HG03520 (cell line): ENCODE data around the gene RFT1.
"Not testable (repeated sequence)": the region's sequence is repeated elsewhere in the genome, so short reads cannot be mapped to it uniquely, and the experiment has no call there.

Experiments
- ATAC-seq: cut with Tn5 transposase; IDR thresholded peaks from one replicate; pipeline ENCODE4 v1.9.1; 2021; ENCODE audit warnings: mild to moderate bottlenecking, moderate library complexity; ENCODE audit not compliant: unreplicated experiment

The RFT1 gene

DNA sequence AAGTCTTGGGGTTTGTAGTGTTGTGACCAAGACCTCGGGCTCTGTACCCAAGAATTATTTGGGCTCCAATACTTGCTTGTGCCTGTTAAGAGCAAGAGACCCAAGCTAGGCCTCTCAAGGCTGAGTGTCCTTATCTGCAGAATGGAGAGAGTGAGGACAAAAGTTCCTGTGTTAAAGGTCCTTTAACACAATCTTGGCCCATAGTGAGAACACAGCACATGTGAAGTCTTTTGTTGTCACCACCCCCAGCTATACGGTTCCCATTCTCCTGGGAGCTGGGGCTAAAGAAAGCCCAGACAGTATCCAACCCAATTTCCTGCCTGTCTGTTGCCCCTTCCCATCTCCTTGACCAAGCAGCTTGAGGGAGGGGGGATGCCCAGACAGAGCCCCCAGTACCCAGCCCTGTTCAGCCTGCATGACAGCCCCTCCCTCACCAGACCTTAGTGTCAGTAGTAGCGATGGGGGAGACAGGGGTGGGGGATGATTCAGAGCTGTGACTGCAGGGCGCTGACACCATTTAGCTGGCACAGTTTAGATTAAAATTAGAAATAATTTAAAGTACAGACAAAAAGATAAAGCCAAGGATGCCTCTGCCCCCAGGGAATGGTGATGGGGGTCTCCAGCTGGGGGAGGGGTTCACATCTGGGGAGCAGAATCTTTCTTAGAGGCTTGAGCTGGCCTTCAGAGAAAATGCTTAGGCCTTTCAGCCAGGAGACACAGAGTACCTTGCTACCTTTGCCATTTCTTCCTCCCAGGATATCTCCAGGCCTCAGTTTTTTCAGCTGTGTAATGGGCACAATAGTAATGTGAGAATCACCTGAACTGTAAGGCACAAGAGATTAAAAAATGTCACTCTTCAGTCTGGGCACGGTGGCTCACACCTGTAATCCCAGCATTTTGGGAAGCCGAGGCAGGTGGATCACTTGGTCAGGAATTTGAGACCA is 33.5 kb upstream of the RFT1 start:
- no peak for ATAC-seq

GRCh38 chr3:53162672-53163443 is 32.6 kb upstream of the RFT1 start:
- no peak for ATAC-seq

DNA sequence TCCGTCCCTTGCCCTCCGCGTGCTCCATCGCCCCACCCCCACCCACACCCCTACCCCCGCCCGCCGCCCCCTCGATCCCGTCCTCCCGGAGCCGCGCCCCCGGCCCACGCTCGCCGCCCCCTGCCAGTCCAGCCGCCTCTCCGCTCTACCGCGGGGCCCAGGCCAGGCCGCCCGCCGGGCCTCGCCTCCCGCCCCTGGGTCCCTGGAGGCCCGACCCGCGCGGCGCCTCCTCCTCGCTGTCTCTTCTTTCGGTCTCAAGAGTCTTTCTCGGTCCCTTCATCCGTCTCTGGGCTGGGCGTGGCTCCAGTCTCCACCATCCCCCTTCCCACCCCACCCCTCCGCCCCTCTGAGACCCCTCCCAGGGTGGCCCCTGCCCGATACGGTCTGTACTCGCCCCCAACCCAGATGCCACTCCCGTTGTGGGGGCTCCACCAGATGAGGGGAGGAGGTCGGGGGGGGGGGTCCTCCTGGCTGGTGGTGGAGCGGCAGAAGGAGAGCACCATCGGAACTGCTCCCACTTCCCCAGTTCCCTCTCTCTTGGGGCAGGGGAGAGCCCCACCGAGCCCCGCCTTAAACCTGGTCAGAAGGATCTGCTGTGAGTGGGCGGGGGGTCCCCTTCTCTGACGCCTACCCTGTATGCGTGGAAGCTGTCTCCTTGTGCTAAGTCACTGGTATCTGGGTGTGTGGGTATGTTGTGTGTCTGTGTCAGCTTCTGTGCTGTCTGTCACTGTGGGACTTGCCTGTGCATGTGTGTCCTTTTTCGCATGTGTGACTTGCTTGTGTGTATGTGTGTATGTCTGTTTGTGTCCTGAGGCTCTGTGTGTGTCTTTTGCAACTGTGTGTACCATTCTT is 31.8 kb upstream of the RFT1 start:
- no peak for ATAC-seq

DNA sequence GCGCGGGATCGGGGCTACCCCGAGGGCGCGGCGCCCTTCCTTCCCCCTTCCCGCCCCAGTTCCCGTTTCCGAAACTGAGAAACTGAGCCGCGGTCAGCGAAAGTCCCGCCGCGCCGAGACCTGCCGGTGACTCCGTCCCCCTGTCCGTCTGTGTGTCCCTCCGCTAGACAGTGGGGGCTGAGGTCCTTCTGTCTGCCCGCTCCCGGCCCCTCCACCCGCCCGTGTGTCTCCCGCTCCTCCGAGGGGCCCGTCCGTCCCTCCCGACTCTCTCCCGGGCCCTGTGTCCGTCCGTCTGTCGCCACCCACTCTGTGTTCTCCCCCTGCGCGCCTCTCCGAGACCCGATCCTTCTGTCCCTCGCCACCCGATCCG is 31.2 kb upstream of the RFT1 start:
- no peak for ATAC-seq

- ATAC-seq: peak; percentile 37
These were observed 30.6 kb upstream of the RFT1 start, which contains the start of gene PRKCD for GRCh38 chr3:53160660-53161449. Gene PRKCD (plus strand): TSS chr3:53161209. CDS start chr3:53178423, 17,214 bp downstream.

- ATAC-seq: no peak
These were observed 29.9 kb upstream of the RFT1 start for GRCh38 chr3:53160061-53160659.

DNA sequence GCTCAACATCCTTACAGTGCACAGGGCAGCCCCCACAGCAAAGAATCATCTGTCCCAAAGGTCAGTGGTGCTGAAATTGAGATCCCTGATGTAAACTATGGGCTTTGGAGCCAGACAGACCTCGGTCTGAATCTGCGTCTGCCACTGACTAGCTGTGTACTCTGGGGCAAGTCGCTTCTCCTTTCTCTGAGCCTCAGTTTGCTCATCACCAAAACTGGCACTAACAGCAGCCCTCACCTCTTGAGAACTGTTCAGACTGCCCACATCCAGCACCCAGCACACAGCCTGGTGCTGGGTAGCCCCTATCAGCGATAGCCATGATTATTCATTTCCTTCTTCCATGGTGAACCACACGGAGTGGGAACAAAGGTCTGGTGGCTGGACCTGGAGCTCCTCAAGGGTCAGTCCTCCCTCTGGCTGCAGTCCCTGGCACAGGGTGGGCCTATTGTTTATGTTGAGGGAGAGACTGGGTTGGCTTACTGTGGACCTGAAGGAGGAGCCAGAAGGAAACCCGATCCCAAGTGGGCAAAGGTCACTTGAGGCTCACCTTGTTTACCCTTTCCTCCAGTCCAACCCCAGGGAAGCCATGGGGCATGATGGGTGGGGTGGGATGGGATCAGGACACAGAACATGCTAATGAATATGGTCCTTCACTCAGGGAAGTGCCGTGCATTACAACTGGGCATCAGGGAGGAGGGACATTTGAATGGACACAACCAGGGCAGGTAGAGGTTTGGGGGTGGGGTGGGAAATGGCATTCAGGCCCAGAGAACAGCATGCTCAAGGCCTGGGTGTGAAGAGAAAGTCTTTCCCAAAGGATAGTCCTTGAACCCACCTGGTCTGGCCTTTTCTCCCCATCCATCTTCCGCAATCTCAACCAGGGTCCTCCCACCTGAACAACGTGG is 29.2 kb upstream of the RFT1 start:
- no peak for ATAC-seq

DNA sequence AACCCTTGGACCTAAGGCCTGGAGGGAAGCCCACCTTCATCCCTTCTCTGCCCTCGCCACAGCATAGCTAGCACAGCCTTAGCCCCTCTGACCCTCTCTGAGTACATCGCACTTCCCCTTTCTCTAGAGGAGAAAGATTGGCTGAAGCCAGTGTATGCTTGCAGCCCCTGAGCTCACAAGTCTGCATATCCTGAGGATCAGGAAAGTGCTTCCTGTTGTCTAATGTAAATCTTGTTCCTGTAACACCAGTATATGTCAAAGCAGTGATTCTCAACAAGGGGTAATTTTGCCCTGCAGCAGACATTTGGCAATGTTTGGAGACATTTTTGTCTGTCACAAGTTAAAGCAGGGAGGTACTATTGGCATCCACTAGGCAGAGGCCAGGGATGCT is 28.5 kb upstream of the RFT1 start:
- ATAC-seq: no peak

- no peak for ATAC-seq
These were observed 27.8 kb upstream of the RFT1 start for GRCh38 chr3:53157974-53158580.

DNA sequence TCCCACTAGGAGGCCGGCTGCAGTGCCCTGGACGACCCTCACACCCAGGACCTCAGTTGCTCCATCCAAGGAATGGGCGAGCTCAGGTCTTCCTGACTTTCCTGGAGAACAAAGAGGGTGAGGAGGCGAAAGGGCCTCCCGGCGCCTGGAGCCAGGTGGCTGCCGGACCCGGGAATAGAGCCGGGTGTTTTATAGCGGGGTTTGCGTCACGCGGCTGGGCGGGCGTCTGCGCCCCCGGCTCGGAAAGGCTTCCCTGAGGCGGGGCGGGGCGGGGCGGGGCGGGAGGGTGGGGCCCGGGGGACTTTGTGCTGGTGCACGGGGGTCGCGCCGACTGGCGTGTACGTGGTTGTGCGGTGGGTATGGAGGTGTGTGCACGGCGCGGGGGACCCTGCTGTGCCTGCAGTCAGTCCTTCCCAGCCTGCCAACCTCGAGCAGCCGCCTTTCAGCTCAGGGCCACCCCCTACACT is 26.2 kb upstream of the RFT1 start:
- ATAC-seq: no peak

- ATAC-seq: no peak
These were observed 25.5 kb upstream of the RFT1 start for GRCh38 chr3:53155760-53156159.

DNA sequence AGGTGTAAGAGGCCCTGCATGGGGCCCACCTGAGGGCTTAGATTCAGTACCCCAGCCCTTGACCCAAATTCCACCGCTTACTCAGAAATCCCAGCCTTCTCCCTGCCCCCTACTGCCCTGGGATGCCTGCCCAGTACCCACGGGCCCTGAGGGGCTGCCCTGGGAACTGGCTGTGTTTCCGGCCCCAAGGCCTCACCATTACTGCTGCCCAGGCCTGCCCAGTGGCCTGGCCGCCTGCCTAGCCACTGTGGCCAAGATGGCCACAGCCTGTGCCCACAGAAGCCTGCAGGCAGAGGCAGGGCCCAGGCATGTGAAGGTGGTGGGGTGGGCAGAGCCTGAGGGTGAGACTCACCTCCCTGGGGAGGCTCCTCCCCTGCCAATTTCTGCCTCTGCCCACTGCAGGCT is 24.6 kb upstream of the RFT1 start:
- no peak for ATAC-seq

DNA sequence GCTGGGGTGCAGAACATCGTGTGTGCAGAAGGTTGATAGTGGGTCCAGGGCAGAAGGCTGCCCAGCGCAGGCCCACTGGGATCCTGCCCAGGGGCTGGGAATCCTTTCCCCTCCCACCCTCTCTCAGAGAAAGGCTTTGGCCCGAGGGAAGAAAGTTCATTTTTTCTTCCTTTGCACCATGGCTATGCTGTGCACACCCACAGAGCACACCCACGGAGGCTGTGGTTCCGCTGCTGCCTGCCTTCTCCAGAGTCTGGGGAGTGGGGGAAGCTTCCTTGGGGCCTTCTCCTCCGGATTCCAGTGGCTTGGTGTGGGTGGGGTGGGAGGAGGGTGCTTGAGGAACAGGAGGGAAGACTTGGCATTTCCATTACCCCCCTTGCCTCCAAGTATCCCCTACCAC is 23.7 kb upstream of the RFT1 start:
- ATAC-seq: no peak

DNA sequence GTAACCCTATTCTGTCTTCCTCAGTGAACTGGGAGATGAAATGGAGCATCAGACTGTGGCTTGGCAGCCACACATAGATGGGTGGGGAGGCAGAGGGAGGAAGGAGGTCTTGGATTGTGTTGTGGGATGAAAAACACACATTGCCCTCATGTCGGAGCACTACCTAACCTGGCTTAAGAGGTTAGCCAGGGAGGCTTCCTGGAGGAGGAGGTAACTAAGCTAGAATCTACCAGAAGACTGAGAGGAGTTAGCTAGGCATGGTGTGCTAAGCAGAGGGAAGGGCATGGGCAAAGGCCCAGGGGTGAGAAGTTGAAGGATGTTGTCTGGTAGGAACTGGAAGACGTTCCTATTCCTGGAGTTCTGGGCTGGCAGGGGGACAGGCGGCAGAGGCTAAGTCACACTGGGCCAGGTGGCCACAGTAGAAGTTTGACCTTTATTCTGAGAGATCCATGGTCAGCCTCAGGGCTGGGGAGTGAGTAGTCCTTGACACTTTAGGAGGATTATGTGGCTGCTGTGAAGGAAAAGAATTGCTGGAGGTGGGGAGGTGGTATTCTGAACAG is 23.1 kb upstream of the RFT1 start:
- no peak for ATAC-seq

DNA sequence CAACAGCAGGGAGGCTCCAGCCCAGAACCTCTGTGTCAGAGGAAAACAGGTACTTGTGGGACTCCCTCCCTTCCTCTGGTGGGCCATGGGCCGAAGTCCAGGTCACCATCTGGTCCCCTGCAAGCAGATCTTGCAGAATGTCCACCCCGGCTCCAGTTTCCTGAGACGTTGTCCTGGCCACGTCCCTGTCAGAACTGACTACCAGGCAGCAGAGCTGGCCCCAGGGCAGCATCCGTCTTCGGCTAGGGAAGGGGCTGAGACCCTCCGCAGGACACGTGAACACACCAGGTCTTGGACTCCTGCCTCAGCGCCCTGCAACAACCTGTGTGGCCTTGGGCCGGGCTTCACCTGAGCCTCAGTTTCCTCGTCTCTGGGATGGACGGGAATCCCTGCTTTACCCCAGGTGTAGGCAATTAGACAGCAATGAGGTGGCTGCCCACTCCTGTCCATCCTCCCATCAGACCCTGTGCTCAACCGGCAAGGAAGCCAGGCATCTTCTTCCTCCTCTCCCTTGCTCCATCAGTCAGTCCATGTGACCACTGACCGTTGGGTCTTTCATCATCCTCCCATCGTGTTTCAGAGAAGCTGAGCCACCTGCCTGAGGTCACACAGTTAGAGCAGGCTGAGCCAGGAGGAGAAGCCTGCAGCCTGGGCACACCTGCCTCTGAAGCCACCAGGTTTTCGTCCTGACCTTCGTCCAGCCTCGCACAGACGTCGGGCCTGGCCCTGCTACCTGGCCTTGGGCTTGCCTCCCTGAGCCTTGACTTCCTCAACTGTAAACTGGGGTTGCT is 21.8 kb upstream of the RFT1 start:
- ATAC-seq: no peak

DNA sequence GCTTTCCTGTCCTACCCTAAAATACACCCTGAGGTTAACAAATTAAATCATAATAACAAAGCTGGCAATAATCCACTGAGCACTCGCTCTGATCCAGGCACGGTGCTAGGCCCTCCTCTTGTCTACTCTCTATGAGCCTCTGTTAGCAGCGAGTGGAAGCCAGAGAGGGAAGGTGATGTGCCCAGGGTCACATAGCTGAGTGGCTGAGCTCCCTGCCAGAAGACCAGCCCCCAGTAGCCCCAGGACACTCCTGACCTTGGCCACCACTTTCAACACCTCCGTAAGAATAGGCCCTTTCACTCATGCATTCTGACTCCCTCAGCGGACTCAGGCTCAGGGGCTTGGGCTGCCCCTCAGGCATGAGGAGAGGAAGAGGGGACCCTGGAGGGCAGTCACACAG is 21.2 kb upstream of the RFT1 start:
- no peak for ATAC-seq

GRCh38 chr3:53151086-53151438 is 20.8 kb upstream of the RFT1 start:
- ATAC-seq: not testable (repeated sequence)
